Endothelial cell of umbilical vein (primary cell): ENCODE results near the gene HOXA13. TPM values are rescaled to one million over a fixed set of nuclear protein-coding genes. Genes with fewer than 3 reads are reported as not detected.

ENCODE experiments used
- BruUV-seq: library from RNA; stranded (reverse); fragments of 400-500 nt; replicated peaks from 2 replicates; lab custom pipeline; 2021; lab: Mats Ljungman, UMichigan
- CTCF ChIA-PET: fragments of 300-600, 350-600 bp; sonication (Branson Sonifier 250); formaldehyde crosslinking; loops from one replicate; lab custom pipeline; 2021; ENCODE audit warnings: antibody characterized with exemption, inconsistent platforms; lab: Charles Lee
- POLR2A ChIA-PET: fragments of 300-600, 350-600 bp; sonication (Branson Sonifier 250); formaldehyde crosslinking; loops from one replicate; lab custom pipeline; 2021; ENCODE audit warnings: antibody characterized with exemption, inconsistent platforms; lab: Charles Lee
- DNase-seq: peaks from one replicate; pipeline ENCODE4 v3.0.0-alpha.2; 2011; ENCODE audit warnings: low read depth, low spot score
- FAIRE-seq: peaks from 2 replicates; lab custom pipeline; 2011; peaks lifted over from hg19 to GRCh38; lab: Jason Lieb, UNC
- H2AFZ ChIP-seq: 2 replicates; pipeline ENCODE4 v1.6.0; 2012; ENCODE audit warnings: low read depth, low read length, control low read depth, inconsistent platforms
- H3K27ac ChIP-seq: 2 replicates; pipeline ENCODE4 v1.5.1; 2011; ENCODE audit warnings: low read depth, mild to moderate bottlenecking, control low read depth, low read length, moderate library complexity; ENCODE audit not compliant: insufficient read depth
- H3K27me3 ChIP-seq, 2 experiments: 2 replicates each; pipeline versions ENCODE4 v1.6.0 to v1.6.1; 2011; ENCODE audit warnings: low read length in 2 of 2, mixed read lengths in 1 of 2; ENCODE audit not compliant: control insufficient read depth in 2 of 2, insufficient read depth in 2 of 2
- H3K36me3 ChIP-seq, 2 experiments: 2 replicates in 1 of 2; 3 replicates in 1 of 2; pipeline ENCODE4 v1.5.1; 2011; ENCODE audit warnings: low read length in 2 of 2, mild to moderate bottlenecking in 1 of 2, moderate library complexity in 1 of 2; ENCODE audit not compliant: control insufficient read depth in 2 of 2, insufficient read depth in 2 of 2; ENCODE audit errors: extremely low read depth in 1 of 2
- H3K4me1 ChIP-seq: 3 replicates; pipeline ENCODE4 v1.5.1; 2011; ENCODE audit warnings: mild to moderate bottlenecking, low read length; ENCODE audit not compliant: control insufficient read depth, insufficient read depth; ENCODE audit errors: extremely low read depth
- H3K4me2 ChIP-seq: 2 replicates; pipeline ENCODE4 v1.6.1; 2011; ENCODE audit warnings: low read length, control low read depth, mixed read lengths; ENCODE audit not compliant: insufficient read depth
- H3K4me3 ChIP-seq, 3 experiments: fragments of 200-600 bp in 1 of 3; sonication (generic), shearing (Covaris generic) in 1 of 3; replicated peaks in 1 of 3; 2 replicates each; pipeline ENCODE4 v1.5.1; 2011 to 2016; ENCODE audit warnings: control low read depth in 3 of 3, low read length in 3 of 3, mild to moderate bottlenecking in 2 of 3, inconsistent platforms in 1 of 3, low read depth in 1 of 3, moderate library complexity in 1 of 3; ENCODE audit not compliant: insufficient read depth in 1 of 3
- H3K79me2 ChIP-seq: 2 replicates; pipeline ENCODE4 v1.6.0; 2012; ENCODE audit warnings: low read length, inconsistent platforms; ENCODE audit not compliant: control insufficient read depth, insufficient read depth
- H3K9ac ChIP-seq: replicated peaks from 2 replicates; pipeline ENCODE3; 2011; ENCODE audit warnings: low read length, control low read depth; ENCODE audit not compliant: insufficient read depth; ENCODE audit errors: extremely low read depth
- H3K9me1 ChIP-seq: replicated peaks from 3 replicates; pipeline ENCODE4 v1.6.0; 2011; ENCODE audit warnings: mild to moderate bottlenecking, low read length; ENCODE audit not compliant: control insufficient read depth, insufficient read depth; ENCODE audit errors: extremely low read depth
- H3K9me3 ChIP-seq: replicated peaks from 2 replicates; pipeline ENCODE4 v1.5.1; 2012; ENCODE audit warnings: low read length, inconsistent platforms; ENCODE audit not compliant: control insufficient read depth, insufficient read depth
- H4K20me1 ChIP-seq: replicated peaks from 2 replicates; pipeline ENCODE3; 2011; ENCODE audit warnings: mild to moderate bottlenecking, low read length; ENCODE audit not compliant: control insufficient read depth, insufficient read depth; ENCODE audit errors: extremely low read depth
- CTCF ChIP-seq, 2 donors: IDR thresholded peaks; 1 replicate in 1 of 2; 2 replicates in 1 of 2; pipeline ENCODE4 v1.5.1; 2011; ENCODE audit warnings: low read length in 2 of 2, mild to moderate bottlenecking in 2 of 2, moderate library complexity in 2 of 2, control low read depth in 1 of 2, inconsistent platforms in 1 of 2, low read depth in 1 of 2; ENCODE audit not compliant: insufficient read depth in 1 of 2; ENCODE audit errors: extremely low read depth in 1 of 2
- EZH2 ChIP-seq: IDR thresholded peaks from 2 replicates; pipeline ENCODE4 v1.6.1; 2012; ENCODE audit warnings: borderline replicate concordance, low read depth, mild to moderate bottlenecking, moderate library complexity, low read length, inconsistent platforms; ENCODE audit not compliant: severe bottlenecking
- FOS ChIP-seq: IDR thresholded peaks from 2 replicates; pipeline ENCODE4 v1.6.1; 2011; ENCODE audit warnings: mild to moderate bottlenecking, low read length, moderate library complexity, borderline replicate concordance; ENCODE audit not compliant: insufficient read depth
- GATA2 ChIP-seq: IDR thresholded peaks from 2 replicates; pipeline ENCODE4 v1.7.0; 2011; ENCODE audit warnings: low read depth, mild to moderate bottlenecking, moderate library complexity, mixed read lengths, low read length; ENCODE audit not compliant: insufficient read length, insufficient read depth
- JUN ChIP-seq: IDR thresholded peaks from 2 replicates; pipeline ENCODE4 v1.6.1; 2011; ENCODE audit warnings: borderline replicate concordance, low read depth; ENCODE audit not compliant: insufficient read length, insufficient read depth
- MAX ChIP-seq: IDR thresholded peaks from 2 replicates; pipeline ENCODE4 v1.6.1; 2011; ENCODE audit not compliant: insufficient read depth, insufficient read length
- MYC ChIP-seq: IDR thresholded peaks from one replicate; pipeline ENCODE4 v1.6.1; 2011; ENCODE audit warnings: mild to moderate bottlenecking, low read depth, low read length
- POLR2A ChIP-seq: IDR thresholded peaks from 2 replicates; pipeline ENCODE4 v1.6.1; 2012; ENCODE audit warnings: low read depth, mild to moderate bottlenecking, control low read depth, low read length
- POLR2AphosphoS5 ChIP-seq: IDR thresholded peaks from 2 replicates; pipeline ENCODE4 v1.6.1; 2012; ENCODE audit warnings: low read depth, mild to moderate bottlenecking, control low read depth, low read length, moderate library complexity; ENCODE audit not compliant: insufficient read depth
- dilution Hi-C: fragments of 300-500 bp; cut with MboI; formaldehyde crosslinking; loops from one replicate; pipeline ENCODE4 v1.15.0; 2019; ENCODE audit warnings: low sequenced_read_pairs; ENCODE audit not compliant: extremely low pct_ligation_motif_present
- intact Hi-C: fragments of 100-400 bp; cut with micrococcal nuclease; formaldehyde crosslinking; loops from one replicate; pipeline ENCODE4 v1.10.0; 2022
- polyA plus RNA-seq, 4 experiments: library from polyadenylated mRNA; depleted of rRNA in 3 of 4; stranded (reverse) in 3 of 4; unstranded in 1 of 4; fragments of >200 nt; gene quantifications; 2 replicates each; pipeline versions ENCODE4 v1.2.1 to v1.2.3, GENCODE V29; 2011 to 2012; ENCODE audit warnings: missing spikeins in 1 of 4
- total RNA-seq: library from RNA; stranded (reverse); gene quantifications from 2 replicates; pipeline ENCODE4 v1.2.3, GENCODE V29; 2021

The HOXA13 gene
- total and polyA plus RNA-seq, 2 donors (not counting 3 experiments of a cell fraction or from before 2014, with no cell fraction given): 0.22 TPM; not detected in 1

- BruUV-seq: no TSS peak
- TF ChIP-seq JUN (no peak), EZH2 (peak; percentile 43), FOS (no peak)
- Histone ChIP-seq H3K79me2 (no peaks in the 10 kb centered on the region), H3K27ac (no peak overlapping the region), H3K9me1 (no peaks in the 10 kb centered on the region), H2AFZ (no peak overlapping the region), H3K4me3 (no peak overlapping the region), H3K4me2 (no peak overlapping the region), H4K20me1 (no peaks in the 10 kb centered on the region), H3K9me3 (no peaks in the 10 kb centered on the region), H3K36me3 (no peaks in the 10 kb centered on the region), H3K9ac (no peak overlapping the region), H3K27me3 (peaks cover 69 to 74% of the 10 kb centered on the region in 2 experiments), H3K4me1 (peaks cover 12% of the 10 kb centered on the region)
- DNase-seq (no peak), FAIRE-seq (no peak)
- intact Hi-C loops: no loop called here
- POLR2A ChIA-PET: no interaction called here
- dilution Hi-C loops: no loop called here
- CTCF ChIA-PET: interaction anchor here (1.3 to 1.4 kb wide), 2 partner anchors 10 to 19 kb away, joined by 3 to 6 read pairs; no protein-coding TSS in a partner anchor
These were observed 15.5 kb upstream of the HOXA13 start for GRCh38 chr7:27215356-27215755.

- H3K27me3 ChIP-seq: peaks cover 65% of the 10 kb centered on the region in 2 experiments
These were observed 14.5 kb upstream of the HOXA13 start for GRCh38 chr7:27214239-27214950.

More at GRCh38 chr7:27214239-27214950, 14.5 kb upstream of the HOXA13 start:
- H3K27ac ChIP-seq: no peak overlapping the region
- H3K9me1 ChIP-seq: no peaks in the 10 kb centered on the region
- BruUV-seq: no TSS peak
- intact Hi-C loops (loop anchor here (5.0 kb wide), 1 partner anchor 863 kb away; no protein-coding TSS in a partner anchor), dilution Hi-C loops (no loop called here)
- H3K79me2 ChIP-seq: no peaks in the 10 kb centered on the region
- DNase-seq (no peak), FAIRE-seq (no peak)
- TF ChIP-seq CTCF (IDR thresholded peaks at IDR 0.05; ENCODE audit: extremely low read depth in 1 of 2, insufficient read depth in 1 of 2, low read depth in 1 of 2, low read length in 2 of 2): no peak
- no peak for TF ChIP-seq EZH2
- no peak for TF ChIP-seq JUN
- TF ChIP-seq MYC: no peak
- TF ChIP-seq POLR2A: no peak
- no peak for TF ChIP-seq MAX
- no peak for TF ChIP-seq POLR2AphosphoS5
- no peak for TF ChIP-seq FOS
- no peak for TF ChIP-seq GATA2
- no peak overlapping the region for H3K4me3 ChIP-seq
- H4K20me1 ChIP-seq: no peaks in the 10 kb centered on the region
- POLR2A ChIA-PET: no interaction called here
- H3K4me2 ChIP-seq: no peak overlapping the region
- no peaks in the 10 kb centered on the region for H3K36me3 ChIP-seq
- peaks cover 12% of the 10 kb centered on the region for H3K4me1 ChIP-seq
- CTCF ChIA-PET: interaction anchor here (0.8 kb wide), 1 partner anchor 77 kb away, joined by 3 read pairs; no protein-coding TSS in a partner anchor
- no peak overlapping the region for H3K9ac ChIP-seq
- H2AFZ ChIP-seq: no peak overlapping the region
- H3K9me3 ChIP-seq: no peaks in the 10 kb centered on the region
